Activated naive CD4-positive, alpha-beta T cell (primary cell): ENCODE results near the gene CRIM1.

Experiments
- DNase-seq, 4 experiments: peaks; one replicate each; lab custom pipeline; 2025; lab: John Stamatoyannopoulos, UW

The CRIM1 gene

DNA sequence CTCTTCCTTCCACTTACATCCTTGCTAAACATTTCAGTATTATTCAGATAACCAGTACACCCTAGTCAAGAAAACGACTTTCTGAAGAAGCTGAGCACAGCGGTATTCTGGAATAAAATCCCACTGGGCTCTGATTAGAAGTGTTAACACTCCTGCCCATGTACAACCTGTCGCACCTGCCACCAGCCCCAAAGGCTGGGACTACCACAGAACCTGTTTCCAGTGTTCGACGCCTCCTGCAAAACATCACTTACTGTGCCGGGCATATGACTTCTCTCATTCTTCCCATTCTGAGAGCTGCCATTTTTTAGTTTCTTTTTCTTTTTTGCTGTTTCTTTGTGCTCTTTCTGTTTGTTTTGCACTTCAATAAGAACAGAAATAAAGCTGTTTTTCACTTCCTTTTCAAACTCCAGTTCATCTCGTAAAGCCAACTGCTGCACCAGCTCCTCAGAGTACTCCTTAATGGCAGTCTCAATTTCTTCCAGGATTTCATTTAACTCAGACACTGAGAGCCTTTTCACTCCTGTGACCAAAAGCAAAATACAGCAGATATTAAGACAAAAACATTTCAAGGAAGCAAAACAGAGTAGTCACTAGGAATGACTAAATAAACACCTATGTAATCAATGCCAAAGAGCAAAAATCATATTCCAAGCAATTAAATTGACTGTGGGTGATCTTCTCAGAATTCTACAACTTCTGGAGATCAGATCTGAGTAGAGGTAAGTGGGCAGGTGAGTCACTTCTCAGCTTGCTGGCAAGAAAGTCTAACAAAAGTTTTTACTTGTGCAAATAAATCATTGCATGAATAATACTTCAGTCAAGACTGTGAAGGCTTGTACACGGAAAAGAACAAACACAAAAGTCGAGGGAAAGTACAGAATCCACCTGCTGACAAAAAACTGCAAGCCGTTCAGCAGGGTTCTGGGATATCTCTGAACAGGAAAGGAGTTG lies 223.0 kb downstream of the CRIM1 start:
- DNase-seq, result no peak

- no peak for DNase-seq
These were observed 223.7 kb downstream of the CRIM1 start for GRCh38 chr2:36579297-36579664.

DNA sequence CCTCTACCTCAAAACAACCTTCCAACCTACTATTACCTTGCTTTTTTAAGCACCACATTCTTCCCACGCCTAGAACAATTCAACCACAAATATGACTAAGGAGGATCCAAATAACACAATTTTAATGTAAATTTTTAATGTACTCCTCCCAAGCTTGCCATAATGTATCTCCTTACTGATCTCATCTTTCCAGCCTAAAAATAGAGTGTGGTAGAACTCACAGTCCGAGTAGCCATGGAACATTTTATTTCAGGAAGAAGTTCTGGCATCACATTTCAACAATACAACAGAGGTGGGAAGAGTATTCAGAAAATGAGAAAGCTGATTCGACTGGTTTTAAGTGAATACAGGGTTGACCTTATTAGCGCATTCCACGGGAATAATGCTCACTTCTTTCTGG lies 227.0 kb downstream of the CRIM1 start:
- DNase-seq, result no peak

- DNase-seq, result no peak
These were observed 227.4 kb downstream of the CRIM1 start for GRCh38 chr2:36582951-36583350.

DNA sequence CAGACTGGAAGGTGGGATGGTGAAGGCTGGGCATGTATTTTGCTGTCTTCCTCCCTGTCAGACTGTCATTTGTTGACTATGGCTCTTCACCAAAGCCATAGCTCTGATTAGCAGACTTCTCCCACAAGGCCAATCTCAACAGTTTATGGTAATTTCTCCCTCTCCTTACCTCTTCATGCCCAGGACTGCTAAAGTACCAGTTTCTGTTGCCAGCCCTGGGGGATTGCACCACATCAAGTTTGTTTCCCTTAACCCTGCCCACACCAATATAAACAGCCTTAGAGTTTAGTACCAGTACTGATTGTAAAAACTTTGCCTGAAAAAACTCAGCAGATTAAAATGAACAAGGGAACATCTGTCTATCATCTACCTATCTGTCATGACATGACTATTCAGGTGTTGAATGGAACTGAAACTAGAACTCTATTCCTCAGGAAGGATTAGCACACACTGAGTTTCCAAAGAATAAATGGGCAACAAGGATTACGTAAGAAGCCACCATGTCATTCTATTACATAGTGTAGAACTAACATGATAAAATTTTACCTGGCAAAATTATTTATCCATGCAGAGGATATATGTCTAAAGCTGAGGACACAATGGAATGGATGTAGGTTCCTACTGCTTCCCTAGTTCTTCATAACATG lies 228.7 kb downstream of the CRIM1 start:
- no peak for DNase-seq

GRCh38 chr2:36586672-36587071 lies 231.1 kb downstream of the CRIM1 start:
- no peak for DNase-seq

DNA sequence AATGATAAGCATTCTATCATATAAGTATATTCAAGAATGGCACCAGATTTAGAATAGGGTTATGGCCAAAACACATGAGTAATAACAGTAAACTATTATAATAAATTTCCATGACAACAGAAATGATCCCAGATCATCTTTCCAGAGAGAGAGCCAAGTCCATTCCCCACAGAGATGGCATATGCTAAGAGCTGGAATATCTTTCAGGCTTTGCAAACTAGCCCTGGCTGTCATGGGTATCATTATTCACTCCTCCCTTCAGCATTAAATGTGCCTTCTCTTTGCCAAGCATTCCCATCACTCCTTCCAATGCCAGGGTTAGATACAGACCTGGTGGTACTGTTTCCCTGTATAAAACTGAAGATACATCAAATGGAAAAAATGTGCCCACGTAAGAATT lies 231.5 kb downstream of the CRIM1 start:
- DNase-seq, result no peak

DNA sequence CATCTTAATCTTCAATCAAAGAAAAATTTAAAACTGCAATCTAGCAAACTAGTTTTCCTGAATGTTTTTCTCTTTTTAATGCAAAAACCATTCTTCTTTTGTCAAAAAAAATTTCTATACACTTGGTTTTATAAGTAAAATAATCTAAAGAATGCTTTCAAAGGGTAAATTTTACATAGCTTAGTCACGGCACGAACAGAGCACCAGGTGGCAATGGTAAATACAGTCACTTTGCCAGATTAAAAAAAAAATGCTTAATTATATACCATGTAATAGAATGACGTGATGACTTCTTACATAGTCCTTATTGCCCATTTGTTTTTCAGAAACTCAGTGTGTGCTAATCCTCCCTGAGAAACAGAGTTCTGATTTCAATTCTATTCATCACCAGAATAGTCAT lies 232.0 kb downstream of the CRIM1 start:
- DNase-seq, result no peak

GRCh38 chr2:36589230-36589630 lies 233.7 kb downstream of the CRIM1 start:
- DNase-seq, result no peak

GRCh38 chr2:36594849-36595248 lies 239.3 kb downstream of the CRIM1 start:
- no peak for DNase-seq

DNA sequence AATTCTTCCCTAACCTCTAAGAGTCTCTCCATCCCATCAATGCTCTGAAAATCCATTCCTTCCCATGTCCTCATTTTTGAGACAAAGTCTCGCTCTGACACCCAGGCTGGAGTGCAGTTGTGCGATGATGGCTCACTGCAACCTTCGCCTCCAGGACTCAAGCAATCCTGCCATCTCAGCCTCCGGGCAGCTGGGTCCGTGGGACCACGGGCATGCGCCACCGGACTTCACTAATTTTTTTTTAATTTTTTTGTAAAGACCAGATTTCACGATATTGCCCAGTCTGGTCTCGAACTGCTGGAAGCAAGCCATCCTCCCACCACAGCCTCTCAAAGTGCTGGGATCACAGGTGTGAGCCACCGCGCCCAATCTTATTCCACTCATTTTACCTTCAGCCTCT lies 240.8 kb downstream of the CRIM1 start:
- no peak for DNase-seq

DNA sequence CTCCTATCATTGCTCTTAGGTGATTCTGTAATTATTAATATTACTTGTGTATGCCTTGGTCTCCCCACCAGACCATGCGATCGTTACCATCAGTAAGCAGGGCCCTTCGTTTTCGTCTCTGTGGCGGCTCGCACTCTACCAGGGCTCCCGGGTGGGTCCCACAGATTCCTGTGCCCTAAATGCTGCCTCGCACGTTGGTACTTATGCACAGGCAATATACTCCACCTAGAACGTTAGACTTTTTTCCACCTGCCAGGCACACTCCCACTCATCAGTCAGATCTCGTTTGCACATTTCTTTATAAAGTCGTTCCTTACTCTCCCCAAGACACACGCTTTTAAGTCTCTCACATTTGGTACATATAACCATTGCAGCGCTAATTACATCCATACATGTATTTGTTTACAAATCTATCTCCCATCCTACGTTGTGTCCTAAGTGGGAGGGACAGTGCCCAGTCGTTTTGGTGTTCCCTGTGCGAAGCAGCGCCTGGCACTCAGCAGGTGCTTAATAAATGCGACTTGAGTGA lies 241.5 kb downstream of the CRIM1 start:
- DNase-seq, result no peak

GRCh38 chr2:36597532-36598377 lies 242.2 kb downstream of the CRIM1 start, which contains the start of gene FEZ2:
Gene FEZ2, minus strand, starts transcription at chr2:36598168. Its CDS starts 26 bp downstream, at chr2:36598142.
- DNase-seq, result peak; percentile 8 to 63 (median 38)
